Measurements from ENCODE around the gene PRIM2. TPM values are rescaled to one million over a fixed set of nuclear protein-coding genes. Genes with fewer than 3 reads are reported as not detected.
"Not testable (repeated sequence)": the region's sequence is repeated elsewhere in the genome, so short reads cannot be mapped to it uniquely, and the experiment has no call there.

The PRIM2 gene
- total and polyA plus RNA-seq, 2 of the 8 experiments (the other 6 are each of a cell fraction or from before 2014, with no cell fraction given), result 20.8 to 46.8 TPM

DNA sequence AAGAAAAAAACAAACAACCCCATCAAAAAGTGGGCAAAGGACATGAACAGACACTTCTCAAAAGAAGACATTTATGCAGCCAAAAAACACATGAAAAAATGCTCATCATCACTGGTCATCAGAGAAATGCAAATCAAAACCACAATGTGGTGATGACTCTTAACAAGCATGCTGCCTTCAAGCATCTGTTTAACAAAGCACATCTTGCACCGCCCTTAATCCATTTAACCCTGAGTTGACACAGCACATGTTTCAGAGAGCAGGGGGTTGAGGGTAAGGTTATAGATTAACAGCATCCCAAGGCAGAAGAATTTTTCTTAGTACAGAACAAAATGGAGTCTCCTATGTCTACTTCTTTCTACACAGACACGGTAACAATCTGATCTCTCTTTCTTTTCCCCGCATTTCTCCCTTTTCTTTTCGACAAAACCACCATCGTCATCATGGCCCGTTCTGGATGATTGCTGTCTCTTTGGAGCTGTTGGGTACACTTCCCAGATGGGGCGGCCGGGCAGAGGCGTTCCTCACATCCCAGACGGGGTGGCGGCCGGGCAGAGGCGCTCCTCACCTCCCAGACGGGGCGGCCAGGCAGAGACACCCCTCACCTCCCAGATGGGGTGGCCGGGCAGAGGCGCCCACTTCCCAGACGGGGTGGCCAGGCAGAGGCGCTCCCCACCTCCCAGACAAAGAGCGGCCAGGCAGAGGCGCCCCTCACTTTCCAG, 7.2 kb upstream of the PRIM2 start:
- H2BK20ac ChIP-seq (ENCODE audit: low read length); DNase-seq (ENCODE audit: low read depth in 1 of 2, low spot score in 2 of 2); FAIRE-seq: not testable (repeated sequence)

More for the DNA sequence above, 7.2 kb upstream of the PRIM2 start:
- H3K14ac ChIP-seq (ENCODE audit: insufficient read length); H2BK120ac ChIP-seq (replicated peaks; ENCODE audit: low read depth, low read length); H4K8ac ChIP-seq (ENCODE audit: extremely low read depth, insufficient read depth, low read length); H4K5ac ChIP-seq (ENCODE audit: insufficient read length, low read depth, low read length); H3K56ac ChIP-seq (replicated peaks; ENCODE audit: insufficient read length, low read depth, low read length); H4K20me1 ChIP-seq (replicated peaks in 1 of 2; ENCODE audit: control insufficient read depth in 1 of 2, insufficient read depth in 2 of 2, low read length in 2 of 2); H3K79me1 ChIP-seq (ENCODE audit: low read depth, low read length); H3K79me2 ChIP-seq (ENCODE audit: control insufficient read depth in 1 of 2, insufficient read depth in 2 of 2, low read length in 2 of 2); H3K27ac ChIP-seq (ENCODE audit: low read depth, low read length); H2BK12ac ChIP-seq (ENCODE audit: low read depth, low read length); H3K23ac ChIP-seq (ENCODE audit: insufficient read length); H3K18ac ChIP-seq (ENCODE audit: extremely low read depth, low read length); H2BK5ac ChIP-seq (ENCODE audit: low read depth, low read length); H3K9ac ChIP-seq (replicated peaks in 1 of 4; ENCODE audit: extremely low read depth in 1 of 4, low read depth in 3 of 4, low read length in 3 of 4); H2AFZ ChIP-seq (ENCODE audit: low read length); CTCF ChIA-PET (ENCODE audit: partially characterized antibody); H3K4ac ChIP-seq (replicated peaks; ENCODE audit: insufficient read length, low read depth, low read length); H2BK15ac ChIP-seq (ENCODE audit: low read length); H4K91ac ChIP-seq (replicated peaks; ENCODE audit: insufficient read length, low read length); H2AK5ac ChIP-seq (ENCODE audit: low read depth, low read length); H3K4me1 ChIP-seq (replicated peaks in 1 of 4; ENCODE audit: control insufficient read depth in 3 of 4, insufficient read depth in 4 of 4, low read length in 3 of 4); H3K23me2 ChIP-seq (ENCODE audit: low read depth, low read length); H3K36me3 ChIP-seq (ENCODE audit: control insufficient read depth in 2 of 4, insufficient read depth in 4 of 4, low read length in 3 of 4); H3K4me2 ChIP-seq (ENCODE audit: insufficient read depth in 1 of 2, low read depth in 2 of 2, low read length in 2 of 2); H3K27me3 ChIP-seq (replicated peaks in 1 of 4; ENCODE audit: control insufficient read depth in 3 of 4, extremely low read depth in 1 of 4, insufficient read depth in 3 of 4, low read length in 3 of 4); H3K4me3 ChIP-seq (ENCODE audit: extremely low read depth in 1 of 4, insufficient read depth in 2 of 4, low read depth in 3 of 4, low read length in 4 of 4): not testable (repeated sequence)
- H3K9me3 ChIP-seq (ENCODE audit: insufficient read depth in 2 of 2, low read depth in 1 of 2, low read length in 1 of 2), result peaks cover 0 to 19% of the 10 kb centered on the region in 2 experiments; a peak in 2 of 4 replicates
- POLR2A ChIA-PET (ENCODE audit: partially characterized antibody), result interaction anchor here (0.7 kb wide), 1 partner anchor 31 kb away, joined by 3 read pairs; no protein-coding TSS in a partner anchor
- WGBS, 2 experiments (ENCODE audit: extremely low coverage in 1 of 2, insufficient coverage in 1 of 2, insufficient read length in 1 of 2, insufficient replicate concordance in 2 of 2, low coverage in 1 of 2, low lambda C conversion rate in 2 of 2, missing lambda C conversion rate in 1 of 2), result 90% methylated on average over 17 of the region's 21 CpGs; no CpG with 5 or more reads in 1 of the 2 experiments

Measured in H1 (cell line).